Loucy (cell line): Measurements from ENCODE around the gene MOGAT3.

ENCODE experiments used
- H2AFZ ChIP-seq: fragments of 200-600 bp; sonication (generic); 2 replicates; pipeline ENCODE4 v1.6.0; 2016; ENCODE audit warnings: antibody characterized with exemption, mild to moderate bottlenecking, low read length, moderate library complexity
- H3F3A ChIP-seq: fragments of 200-600 bp; 2 replicates; pipeline ENCODE4 v1.6.0; 2016; ENCODE audit warnings: antibody characterized with exemption, low read depth, mild to moderate bottlenecking
- H3K27me3 ChIP-seq: fragments of 200-600 bp; sonication (generic); 2 replicates; pipeline ENCODE4 v1.6.1; 2014; ENCODE audit warnings: low read length, mild to moderate bottlenecking; ENCODE audit not compliant: insufficient read depth, poor library complexity, severe bottlenecking
- H3K36me3 ChIP-seq: fragments of 200-600 bp; sonication (generic); 2 replicates; pipeline ENCODE4 v1.6.1; 2016; ENCODE audit warnings: low read length; ENCODE audit not compliant: insufficient read depth
- H3K4me1 ChIP-seq: fragments of 200-600 bp; sonication (generic); 2 replicates; pipeline ENCODE4 v1.5.1; 2014; ENCODE audit warnings: low read length, mild to moderate bottlenecking; ENCODE audit not compliant: insufficient read depth, poor library complexity, severe bottlenecking
- H3K4me2 ChIP-seq: fragments of 200-600 bp; sonication (generic); 2 replicates; pipeline ENCODE4 v1.6.0; 2014; ENCODE audit warnings: antibody characterized with exemption, low read length, low read depth, mild to moderate bottlenecking; ENCODE audit not compliant: poor library complexity, severe bottlenecking
- H3K4me3 ChIP-seq: fragments of 200-600 bp; sonication (generic); 2 replicates; pipeline ENCODE4 v1.5.1; 2014; ENCODE audit warnings: low read length, mild to moderate bottlenecking, mixed read lengths; ENCODE audit not compliant: poor library complexity, severe bottlenecking
- H3K79me2 ChIP-seq: fragments of 200-600 bp; sonication (generic); 2 replicates; pipeline ENCODE4 v1.6.1; 2014; ENCODE audit warnings: low read length; ENCODE audit not compliant: insufficient read depth
- H3K9ac ChIP-seq: fragments of 200-600 bp; sonication (generic); 2 replicates; pipeline ENCODE4 v1.6.0; 2014; ENCODE audit warnings: mild to moderate bottlenecking, low read depth, low read length, moderate library complexity; ENCODE audit not compliant: poor library complexity, severe bottlenecking
- H3K9me2 ChIP-seq: fragments of 200-600 bp; sonication (generic); replicated peaks from 2 replicates; pipeline ENCODE4 v1.6.1; 2016; ENCODE audit warnings: low read depth, low read length, mixed read lengths
- H3K9me3 ChIP-seq: fragments of 200-600 bp; sonication (generic); 2 replicates; pipeline ENCODE4 v1.6.1; 2014; ENCODE audit warnings: mild to moderate bottlenecking, antibody characterized with exemption, low read length, low read depth; ENCODE audit not compliant: insufficient read depth
- H4K20me1 ChIP-seq: fragments of 200-600 bp; sonication (generic); 2 replicates; pipeline ENCODE4 v1.6.0; 2014; ENCODE audit warnings: antibody characterized with exemption, low read length, mild to moderate bottlenecking; ENCODE audit not compliant: insufficient read depth, poor library complexity, severe bottlenecking
- CTCF ChIP-seq: fragments of 200-600 bp; sonication (generic); conservative IDR thresholded peaks from 2 replicates; pipeline ENCODE4 v1.5.1; 2014; ENCODE audit warnings: mild to moderate bottlenecking, antibody characterized with exemption, low read length
- EZH2phosphoT487 ChIP-seq: fragments of 200-600 bp; IDR thresholded peaks from 2 replicates; pipeline ENCODE4 v1.6.1; 2018; ENCODE audit warnings: antibody characterized with exemption, mild to moderate bottlenecking, moderate library complexity, borderline replicate concordance

Gene MOGAT3

GRCh38 chr7:101179117-101179516 lies 21.7 kb downstream of the MOGAT3 start:
- Histone ChIP-seq H3K9ac (no peak overlapping the region), H3K27me3 (no peaks in the 10 kb centered on the region), H4K20me1 (no peaks in the 10 kb centered on the region), H3K9me2 (no peaks in the 10 kb centered on the region), H3F3A (no peaks in the 10 kb centered on the region), H3K4me1 (no peaks in the 10 kb centered on the region), H3K79me2 (no peaks in the 10 kb centered on the region), H3K9me3 (no peaks in the 10 kb centered on the region), H3K4me2 (no peak overlapping the region), H3K36me3 (no peaks in the 10 kb centered on the region), H2AFZ (no peak overlapping the region), H3K4me3 (no peak overlapping the region)
- TF ChIP-seq EZH2phosphoT487 (no peak), CTCF (no peak)

DNA sequence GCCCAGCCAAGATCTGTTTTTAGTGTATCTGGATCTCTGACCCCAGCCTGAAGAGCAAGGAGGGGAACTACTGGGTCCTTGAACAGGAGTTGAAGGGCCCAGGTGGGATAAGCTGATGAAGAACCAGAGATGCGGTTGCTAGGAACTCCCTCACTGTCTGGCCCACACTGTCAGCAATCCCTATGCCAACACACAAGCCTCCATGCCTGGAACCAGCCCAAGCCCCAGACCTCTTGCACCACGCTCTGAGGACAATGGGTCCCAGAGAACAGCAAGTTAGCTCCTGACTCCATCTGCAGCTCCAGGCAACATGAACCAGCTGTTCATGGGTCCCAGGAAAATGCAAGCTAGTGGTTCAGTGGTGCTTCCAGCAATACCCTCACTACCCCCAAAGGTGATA lies 23.2 kb downstream of the MOGAT3 start:
- H3K4me1 ChIP-seq, result no peaks in the 10 kb centered on the region
- no peak overlapping the region for H3K4me2 ChIP-seq
- no peaks in the 10 kb centered on the region for H3K36me3 ChIP-seq
- H3K79me2 ChIP-seq, result no peaks in the 10 kb centered on the region
- no peaks in the 10 kb centered on the region for H3K9me3 ChIP-seq
- H3K9me2 ChIP-seq, result no peaks in the 10 kb centered on the region
- H3K27me3 ChIP-seq, result no peaks in the 10 kb centered on the region
- no peaks in the 10 kb centered on the region for H4K20me1 ChIP-seq
- no peak overlapping the region for H3K4me3 ChIP-seq
- TF ChIP-seq CTCF (no peak), EZH2phosphoT487 (no peak)
- no peak overlapping the region for H2AFZ ChIP-seq
- H3K9ac ChIP-seq, result no peak overlapping the region
- H3F3A ChIP-seq, result no peaks in the 10 kb centered on the region

GRCh38 chr7:101175664-101176063 lies 25.2 kb downstream of the MOGAT3 start:
- H3K9me2 ChIP-seq, result no peaks in the 10 kb centered on the region
- H3K4me1 ChIP-seq, result peaks cover 13% of the 10 kb centered on the region

More at GRCh38 chr7:101175664-101176063, 25.2 kb downstream of the MOGAT3 start:
- Histone ChIP-seq H4K20me1 (no peaks in the 10 kb centered on the region), H3K79me2 (no peaks in the 10 kb centered on the region), H3K9me3 (no peaks in the 10 kb centered on the region), H2AFZ (no peak overlapping the region), H3K36me3 (no peaks in the 10 kb centered on the region), H3F3A (no peaks in the 10 kb centered on the region), H3K4me2 (no peak overlapping the region), H3K27me3 (no peaks in the 10 kb centered on the region), H3K4me3 (no peak overlapping the region), H3K9ac (no peak overlapping the region)
- TF ChIP-seq CTCF, result no peak
- no peak for TF ChIP-seq EZH2phosphoT487
